HG03159 (cell line): ENCODE data around the gene L3MBTL1.
A peak's percentile ranks its signal among the peaks of the same experiment; 100 is the strongest.
"Not testable (repeated sequence)": the region's sequence is repeated elsewhere in the genome, so short reads cannot be mapped to it uniquely, and the experiment has no call there.

ENCODE experiments used
- ATAC-seq: cut with Tn5 transposase; IDR thresholded peaks from one replicate; pipeline ENCODE4 v1.9.1; 2021; ENCODE audit warnings: mild to moderate bottlenecking, moderate library complexity; ENCODE audit not compliant: unreplicated experiment

Gene L3MBTL1

DNA sequence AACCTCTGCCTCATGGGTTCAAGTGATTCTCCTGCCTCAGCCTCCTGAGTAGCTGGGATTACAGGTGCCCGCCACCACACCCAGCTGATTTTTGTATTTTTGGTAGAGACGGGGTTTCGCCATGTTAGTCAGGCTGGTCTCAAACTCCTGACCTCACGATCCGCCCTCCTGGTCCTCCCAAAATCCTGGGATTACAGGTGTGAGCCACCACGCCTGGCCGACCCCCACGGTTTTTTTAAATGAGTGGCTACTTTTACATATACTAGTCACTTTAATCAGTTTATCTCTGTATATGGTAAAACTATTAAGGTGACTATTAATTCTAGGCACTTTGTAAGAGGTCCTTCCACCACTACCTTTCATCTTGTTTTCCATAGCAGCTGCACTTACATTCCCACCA lies 5.5 kb upstream of the L3MBTL1 start:
- not testable (repeated sequence) for ATAC-seq

DNA sequence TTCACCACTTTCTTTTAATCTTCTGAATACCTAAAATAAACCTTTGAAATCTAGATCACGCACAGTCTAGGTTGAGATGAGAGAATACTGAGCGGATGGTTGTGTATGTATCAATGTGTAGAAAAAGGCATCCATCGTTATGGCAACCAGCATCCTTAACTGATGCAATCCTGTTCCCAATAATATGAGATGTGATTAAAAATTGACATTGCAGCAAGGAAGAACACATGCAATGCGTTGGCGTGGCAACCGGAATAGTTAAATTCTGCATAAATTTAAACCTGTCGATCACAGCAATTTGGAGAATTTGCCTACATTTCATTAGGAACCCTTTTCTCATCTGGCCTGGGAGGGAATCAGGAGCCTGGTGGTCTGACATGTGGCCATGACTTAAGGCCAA lies 1.3 kb upstream of the L3MBTL1 start:
- no peak for ATAC-seq

DNA sequence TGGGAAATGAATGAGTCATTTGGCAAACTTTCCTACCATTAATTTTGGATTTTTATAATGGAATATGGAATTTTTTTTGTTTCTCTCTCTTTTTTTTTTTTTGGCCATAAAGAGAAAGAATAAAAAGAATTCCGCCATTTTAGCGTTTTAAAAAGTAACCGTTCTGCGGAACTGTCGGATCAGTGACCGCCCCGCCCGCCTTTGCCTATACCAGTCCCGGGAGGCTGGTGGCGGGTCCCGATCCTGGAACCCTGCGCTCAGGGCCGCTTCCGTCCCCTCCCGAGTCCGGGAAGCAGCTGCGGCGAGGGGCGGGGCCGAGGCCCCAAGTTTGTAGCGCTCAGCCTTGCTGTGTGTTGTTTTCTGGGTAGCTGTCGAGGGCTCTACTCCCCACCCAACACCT lies 609 bp downstream of the L3MBTL1 start:
- ATAC-seq, result no peak

DNA sequence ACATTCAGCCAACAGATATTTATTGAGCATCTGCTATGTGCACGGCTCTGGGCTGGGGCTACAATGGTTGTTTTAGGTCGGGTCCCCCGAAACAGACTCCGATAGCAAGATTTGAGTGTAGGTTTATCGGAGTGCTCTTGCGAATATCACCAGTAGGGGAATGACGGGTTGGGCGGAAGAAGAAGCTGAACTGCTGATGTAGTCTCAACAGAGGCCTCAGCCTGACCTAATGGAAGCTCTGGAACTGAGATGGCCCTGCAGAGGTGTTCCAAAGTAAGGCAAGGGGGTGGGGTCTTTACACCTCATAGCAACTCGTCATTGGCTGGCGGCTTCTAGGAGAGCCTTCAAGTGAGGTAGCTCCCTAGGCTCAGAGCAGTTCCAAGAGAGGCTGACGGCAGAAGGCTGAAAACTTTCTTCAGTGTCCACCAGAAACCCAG lies 1.1 kb downstream of the L3MBTL1 start:
- ATAC-seq, result no peak

DNA sequence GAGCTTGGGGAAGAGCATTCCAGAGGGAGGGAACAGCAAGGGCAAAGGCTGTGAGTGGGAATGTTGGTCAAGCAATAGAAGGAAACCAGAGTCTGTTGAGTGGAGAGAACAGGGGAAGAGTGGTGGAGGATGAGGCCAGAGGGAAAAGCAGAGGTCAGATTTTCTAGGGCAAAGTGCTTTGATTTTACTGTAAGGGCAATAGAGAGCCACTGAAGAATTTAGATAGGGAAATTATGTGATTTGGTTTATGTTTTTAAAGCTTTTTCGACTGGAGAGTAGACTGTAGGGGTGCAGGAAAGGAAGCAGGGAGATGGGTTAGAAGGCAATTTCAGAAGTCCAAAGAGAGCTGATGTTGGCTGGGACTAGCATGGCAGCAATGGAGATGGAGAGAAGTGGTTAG lies 4.4 kb downstream of the L3MBTL1 start:
- no peak for ATAC-seq

DNA sequence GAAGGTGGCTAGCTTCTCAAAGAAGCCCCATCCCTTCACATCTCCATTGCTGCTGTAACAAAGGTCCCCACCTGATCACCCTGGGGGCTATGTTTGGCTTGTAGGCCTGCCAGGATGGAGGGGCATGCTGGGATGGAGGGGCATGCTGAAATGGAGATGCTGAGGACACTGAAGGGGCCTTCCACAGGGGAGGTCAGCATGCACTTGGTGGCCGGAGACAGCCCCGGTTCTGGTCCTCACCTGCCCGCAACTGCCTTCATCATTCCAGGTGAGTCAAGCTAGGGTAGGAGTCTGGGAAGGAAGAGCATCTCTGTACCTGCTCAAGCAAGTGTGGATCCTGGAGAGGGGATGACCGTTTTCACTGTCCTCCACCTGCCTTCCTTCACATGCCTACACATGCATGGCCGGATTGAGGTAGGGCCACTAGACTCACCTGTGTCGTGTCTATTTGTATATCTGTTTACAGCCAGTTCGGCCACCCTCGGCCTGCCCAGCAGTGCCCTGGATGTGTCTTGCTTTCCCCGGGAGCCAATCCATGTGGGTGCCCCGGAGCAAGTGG lies 6.0 kb downstream of the L3MBTL1 start:
- ATAC-seq, result no peak

DNA sequence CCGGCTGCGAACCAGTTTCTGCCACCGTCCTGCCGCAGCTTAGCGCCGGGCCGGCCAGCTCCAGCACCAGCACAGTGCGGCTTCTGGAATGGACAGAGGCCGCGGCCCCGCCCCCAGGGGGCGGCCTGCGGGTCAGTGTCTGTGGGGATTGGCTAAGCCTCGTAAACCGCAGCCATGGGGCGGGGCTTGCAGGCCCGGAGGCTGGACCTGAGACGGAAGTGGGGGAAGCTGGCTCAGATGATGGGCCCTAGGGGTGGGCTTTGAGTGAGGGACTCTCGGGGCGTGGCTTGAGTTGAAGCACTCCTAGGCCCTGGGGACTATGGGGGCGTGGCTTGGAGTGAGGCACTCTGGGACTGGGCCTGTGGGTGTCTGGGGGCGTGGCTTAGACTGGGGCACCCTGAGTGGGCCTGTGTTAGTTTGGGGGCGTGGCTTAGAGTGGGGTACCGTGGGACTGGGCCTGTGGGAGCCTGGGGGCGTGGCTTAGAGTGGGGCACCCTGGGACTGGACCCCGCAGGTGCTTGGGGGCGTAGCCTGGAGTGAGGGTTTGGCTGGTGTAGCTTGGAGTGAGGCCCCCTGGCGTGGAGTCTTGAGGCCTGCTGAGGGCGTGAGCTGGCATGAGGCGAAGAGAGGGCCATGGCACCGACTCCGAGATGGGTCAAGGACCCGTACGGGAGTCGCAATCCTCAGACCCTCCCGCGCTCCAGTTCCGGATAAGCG lies 6.6 kb downstream of the L3MBTL1 start:
- ATAC-seq, result peak; percentile 82

DNA sequence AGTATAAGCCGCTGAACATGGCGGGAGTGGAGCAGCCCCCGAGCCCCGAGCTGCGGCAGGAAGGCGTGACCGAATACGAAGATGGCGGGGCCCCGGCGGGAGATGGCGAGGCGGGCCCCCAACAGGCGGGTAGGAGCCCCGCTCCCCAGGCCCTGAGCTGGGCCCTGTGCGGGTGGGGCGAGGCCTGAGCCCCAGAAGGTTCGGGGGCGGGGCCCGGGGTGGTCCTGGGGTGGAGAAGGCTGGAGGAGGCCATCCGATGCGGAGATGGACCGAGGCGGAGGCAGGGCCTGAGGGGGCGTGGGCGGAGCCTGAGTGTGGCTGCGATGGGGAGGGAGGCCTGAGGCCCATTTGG lies 7.1 kb downstream of the L3MBTL1 start:
- peak; percentile 23 for ATAC-seq

DNA sequence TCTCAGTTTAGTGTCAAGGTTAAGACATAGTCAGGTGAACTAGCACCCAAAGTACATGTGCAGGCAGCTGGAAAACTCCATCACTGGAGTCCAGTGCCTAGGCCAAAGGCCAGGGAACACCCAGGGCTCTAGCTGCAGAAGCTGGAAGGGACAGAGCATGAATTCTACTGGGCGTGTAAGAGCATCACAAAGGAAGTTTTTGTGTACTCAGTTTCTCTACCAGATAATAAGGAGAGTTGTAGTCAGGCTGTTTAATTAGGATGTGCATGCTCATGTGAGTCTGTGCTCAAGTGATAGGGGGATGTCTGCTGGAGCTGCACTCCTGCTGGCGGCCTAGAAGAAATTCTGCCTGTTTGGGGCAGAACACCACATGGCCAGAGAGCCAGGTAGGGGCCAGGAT lies 8.1 kb downstream of the L3MBTL1 start:
- ATAC-seq, result no peak

DNA sequence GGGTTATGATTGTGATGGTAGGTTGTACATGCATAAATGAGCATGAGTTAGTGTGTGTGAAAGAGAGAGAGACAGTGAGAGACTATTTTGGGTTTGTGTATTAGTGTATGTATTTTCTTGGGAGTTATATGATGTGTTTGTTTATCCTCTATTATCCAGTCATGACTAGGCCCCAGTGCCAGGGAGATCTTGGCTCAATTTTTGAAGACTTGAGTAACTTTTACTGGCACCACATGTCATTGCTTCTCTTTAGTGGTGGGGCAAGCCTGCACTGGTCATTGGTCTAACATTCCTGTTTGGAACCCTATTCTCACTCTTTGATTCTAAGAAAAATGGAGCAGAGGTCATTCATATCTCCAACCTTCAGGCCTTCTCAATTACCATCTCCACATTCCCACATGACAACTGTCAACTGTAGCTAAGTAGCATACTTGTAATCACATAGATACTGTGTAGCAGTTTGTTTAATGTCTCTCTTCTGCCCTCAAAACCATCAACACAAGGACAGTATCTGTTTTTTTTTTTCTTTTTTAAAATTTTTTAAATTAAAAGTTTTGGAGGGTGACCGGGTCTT lies 8.8 kb downstream of the L3MBTL1 start:
- ATAC-seq, result no peak

DNA sequence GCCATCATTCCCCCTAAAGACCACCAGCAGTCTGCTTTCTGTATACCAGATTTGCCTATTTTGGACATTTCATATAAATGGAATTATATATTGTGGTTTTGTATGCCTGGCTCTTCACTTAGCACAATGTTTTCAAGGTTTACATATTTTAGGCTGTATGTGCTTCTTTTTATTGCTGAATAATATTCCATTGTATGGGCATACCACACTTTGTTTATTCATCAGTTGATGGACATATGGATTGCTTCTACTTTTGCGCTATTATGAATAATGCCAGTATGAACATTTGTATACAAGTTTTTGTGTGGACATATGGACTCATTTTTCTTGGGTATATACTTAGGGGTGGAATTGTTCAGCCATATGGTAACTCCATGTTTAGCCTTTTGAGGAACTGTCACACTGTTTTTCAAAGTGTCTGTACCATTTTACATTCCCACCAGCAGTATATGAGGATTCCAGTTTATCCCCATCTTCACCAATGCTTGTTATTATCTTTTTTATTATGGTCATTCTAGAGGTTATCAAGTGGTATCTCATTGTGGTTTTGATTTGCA lies 12.7 kb downstream of the L3MBTL1 start:
- no peak for ATAC-seq

DNA sequence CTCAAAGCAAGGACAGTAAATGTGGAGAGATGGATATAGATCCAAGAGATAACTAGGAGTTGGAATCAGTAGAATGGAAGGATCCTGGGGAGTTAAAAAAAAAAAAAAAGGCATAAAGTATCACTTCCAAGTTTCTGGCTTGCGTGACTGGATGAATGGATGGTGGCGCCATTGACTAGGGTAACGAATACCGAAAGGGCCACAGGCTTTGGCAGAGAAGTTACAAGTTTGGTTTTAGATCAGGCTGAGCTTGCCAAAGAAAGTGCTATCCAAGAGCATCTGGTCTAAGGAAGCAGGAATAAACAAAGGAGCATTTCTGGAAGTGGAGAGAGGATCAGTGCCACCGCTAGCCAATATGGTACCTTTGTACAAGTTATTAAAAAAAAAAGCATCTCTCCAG lies 17.5 kb downstream of the L3MBTL1 start:
- ATAC-seq, result no peak

DNA sequence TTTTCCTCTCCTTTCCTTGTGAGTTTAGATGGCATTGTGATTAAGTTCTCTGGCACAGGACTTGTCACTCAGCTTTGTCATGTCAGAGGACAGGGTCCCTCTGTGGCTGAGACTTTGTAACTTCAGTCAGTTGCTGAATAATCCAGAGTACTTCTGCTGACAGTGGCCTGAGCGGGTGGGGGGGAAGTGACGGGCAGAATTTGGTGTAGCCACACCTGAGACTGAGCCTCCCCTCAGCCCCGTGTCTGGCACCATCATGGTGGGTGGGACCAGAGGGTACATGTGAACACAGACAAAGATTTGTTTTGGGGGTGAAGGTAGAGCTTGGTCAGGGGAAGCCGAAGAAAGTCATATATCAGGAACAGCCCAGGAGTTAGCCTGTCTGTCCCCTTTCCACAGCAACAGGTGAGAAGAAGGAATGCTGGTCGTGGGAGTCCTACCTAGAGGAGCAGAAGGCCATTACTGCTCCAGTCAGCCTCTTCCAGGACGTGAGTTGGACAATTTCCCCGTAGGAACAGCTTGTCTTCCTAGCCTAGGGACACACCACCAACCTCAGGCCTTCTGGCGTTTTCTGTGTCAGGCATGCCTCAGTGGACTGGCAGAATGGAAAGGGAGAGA lies 20.9 kb downstream of the L3MBTL1 start:
- no peak for ATAC-seq

DNA sequence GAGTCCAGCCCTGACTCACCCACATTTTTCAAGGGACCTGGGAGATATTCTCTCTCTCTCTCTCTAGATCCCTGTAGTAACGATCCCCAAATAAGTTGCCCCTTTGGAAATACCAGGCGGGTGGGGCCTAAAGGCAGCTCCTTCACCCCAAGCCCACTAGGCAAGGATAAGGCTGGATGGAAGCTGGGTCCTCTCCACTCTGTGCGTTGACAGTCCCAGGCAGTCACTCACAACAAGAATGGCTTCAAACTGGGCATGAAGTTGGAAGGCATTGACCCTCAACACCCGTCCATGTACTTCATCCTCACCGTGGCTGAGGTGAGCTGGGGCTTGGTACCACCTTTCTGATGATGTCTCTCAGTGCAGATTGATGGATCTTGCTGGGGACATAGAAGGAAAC lies 21.6 kb downstream of the L3MBTL1 start:
- ATAC-seq, result no peak

DNA sequence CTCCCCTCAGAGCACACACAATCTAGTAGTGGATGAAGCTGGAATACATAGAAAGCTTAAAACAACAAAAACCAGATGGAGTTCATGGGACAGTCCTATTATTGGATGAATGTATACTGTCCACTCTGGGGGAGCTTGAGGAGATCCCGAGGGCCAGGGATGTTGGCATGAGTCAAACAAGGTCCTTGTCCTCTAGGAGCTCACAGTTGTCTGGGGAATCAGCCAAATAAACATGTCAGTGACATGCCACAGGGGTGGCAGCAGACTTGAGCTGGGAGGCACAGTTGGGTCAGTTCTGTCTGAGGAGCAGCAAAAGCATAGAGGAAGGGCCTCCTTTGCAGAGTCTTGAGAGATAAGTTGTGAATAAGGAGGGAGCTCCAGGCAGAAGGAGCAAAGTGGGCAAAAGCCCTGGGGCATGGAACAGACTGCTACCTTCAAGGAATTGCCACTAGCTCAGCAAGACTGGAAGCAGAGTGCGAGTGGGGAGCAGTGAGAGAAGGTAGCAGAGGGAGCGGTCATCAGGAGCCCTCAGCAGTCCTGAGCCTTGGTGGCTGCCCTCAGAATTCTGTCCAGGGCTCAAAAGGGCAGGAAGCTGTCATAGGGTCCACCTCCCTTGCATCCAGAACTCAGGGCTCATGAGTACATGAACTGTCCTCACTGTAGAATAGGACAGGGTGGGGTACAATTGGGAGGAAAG lies 22.1 kb downstream of the L3MBTL1 start:
- ATAC-seq, result no peak

DNA sequence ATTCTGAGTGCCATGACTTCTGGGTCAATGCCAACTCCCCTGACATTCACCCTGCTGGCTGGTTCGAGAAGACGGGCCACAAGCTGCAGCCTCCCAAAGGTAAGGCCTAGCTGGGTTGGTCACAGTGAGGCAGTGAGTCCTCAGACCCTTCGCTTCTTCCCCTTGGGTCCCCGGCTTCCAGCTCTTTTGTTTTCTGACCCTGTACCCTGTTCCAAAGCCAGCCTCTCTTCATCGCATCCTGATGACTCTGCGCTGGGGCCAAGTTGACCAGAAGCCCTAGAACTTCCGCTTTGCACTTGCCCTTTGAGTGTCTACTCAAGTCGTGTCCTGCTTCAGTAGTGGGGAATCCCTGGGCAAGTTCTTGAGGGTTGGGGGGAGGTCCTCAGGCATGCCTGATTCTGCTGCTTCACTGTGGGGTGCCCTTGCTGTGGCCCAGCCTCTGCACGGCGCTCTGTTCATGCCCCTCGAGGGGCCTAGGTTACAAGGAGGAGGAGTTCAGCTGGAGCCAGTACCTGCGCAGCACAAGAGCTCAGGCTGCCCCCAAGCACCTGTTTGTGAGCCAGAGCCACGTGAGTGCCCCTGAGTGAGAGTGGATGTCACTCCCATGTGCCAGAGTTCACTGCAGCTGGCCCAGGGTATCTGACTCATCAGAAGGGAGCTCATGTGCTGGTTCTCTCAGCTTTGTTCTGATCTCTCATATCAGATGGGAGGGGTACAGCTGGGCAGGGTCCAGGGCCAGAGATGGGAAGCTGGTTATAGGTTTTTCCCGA lies 23.0 kb downstream of the L3MBTL1 start:
- no peak for ATAC-seq

DNA sequence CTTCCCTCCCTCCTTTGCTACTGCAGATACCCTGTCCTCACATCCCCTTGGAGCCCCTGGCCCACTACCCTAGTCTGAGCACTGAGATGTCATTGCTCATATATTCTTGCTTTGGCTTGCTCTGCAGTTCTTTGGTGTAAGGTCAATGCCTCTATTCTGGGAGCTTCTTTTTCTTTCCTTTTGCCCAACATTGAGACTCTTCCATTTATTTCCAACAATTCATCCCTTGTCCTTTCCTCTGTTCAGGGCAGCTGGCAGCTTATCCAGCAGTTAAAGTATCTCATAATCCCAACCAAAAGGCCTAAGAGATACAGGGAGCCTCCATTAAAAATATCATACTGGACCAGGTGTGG lies 23.6 kb downstream of the L3MBTL1 start:
- ATAC-seq, result no peak

DNA sequence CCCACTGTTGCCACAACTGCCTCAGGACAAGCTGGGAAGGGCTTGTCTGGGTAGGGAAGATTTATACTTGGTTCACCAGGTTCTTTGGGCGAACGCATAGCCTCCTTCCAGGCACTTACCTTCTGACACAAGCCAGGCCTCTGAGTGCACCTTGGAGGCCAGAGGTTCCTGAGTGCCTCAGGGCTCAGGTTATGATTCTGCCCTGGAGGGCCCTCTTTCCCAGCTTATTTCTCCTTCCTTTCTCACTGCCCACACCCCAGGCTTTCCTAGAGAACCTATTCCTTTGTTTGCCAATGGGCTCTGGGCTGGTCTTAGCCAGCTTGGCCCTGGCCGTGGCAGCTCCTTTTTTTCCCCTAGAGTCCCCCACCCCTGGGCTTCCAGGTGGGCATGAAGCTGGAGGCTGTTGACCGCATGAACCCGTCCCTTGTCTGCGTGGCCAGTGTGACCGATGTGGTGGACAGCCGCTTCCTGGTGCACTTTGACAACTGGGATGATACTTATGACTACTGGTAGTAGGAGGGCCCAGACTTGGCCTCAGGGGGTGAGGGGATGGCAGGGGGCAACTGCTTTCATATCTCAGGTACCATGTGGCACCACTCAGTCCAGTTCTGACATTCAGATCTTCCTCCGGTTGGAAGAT lies 25.0 kb downstream of the L3MBTL1 start:
- no peak for ATAC-seq

DNA sequence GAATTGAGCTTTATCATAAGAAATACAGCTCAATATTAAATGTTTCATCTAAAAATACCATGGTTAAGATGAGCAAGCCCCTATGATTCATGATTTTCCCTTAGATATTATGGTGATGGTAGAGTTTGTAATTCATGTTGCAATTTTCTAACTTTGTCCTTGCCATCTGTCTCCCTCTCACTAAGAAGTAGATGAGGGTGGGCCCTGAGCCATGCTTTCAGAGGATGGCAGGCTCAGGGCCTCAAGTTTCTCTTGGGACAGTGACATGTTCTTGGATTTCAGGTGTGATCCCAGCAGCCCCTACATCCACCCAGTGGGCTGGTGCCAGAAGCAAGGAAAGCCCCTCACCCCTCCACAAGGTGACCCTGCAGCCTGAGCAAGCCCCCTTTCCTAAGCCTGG lies 25.6 kb downstream of the L3MBTL1 start:
- no peak for ATAC-seq

DNA sequence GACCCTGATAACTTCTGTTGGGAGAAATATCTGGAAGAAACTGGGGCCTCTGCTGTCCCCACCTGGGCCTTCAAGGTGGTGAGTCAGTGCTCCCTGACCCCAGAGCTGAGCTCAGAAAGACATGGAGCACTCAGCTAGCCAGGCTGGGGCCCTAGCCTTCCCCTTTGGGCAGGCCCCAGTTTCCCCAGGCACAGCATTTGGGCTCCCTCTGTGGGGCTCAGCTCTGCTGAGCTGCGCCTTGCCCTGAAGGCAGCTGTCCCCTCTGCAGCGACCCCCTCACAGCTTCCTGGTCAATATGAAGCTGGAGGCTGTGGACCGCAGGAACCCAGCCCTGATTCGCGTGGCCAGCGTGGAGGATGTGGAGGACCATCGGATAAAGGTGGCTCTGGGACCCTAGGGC lies 26.5 kb downstream of the L3MBTL1 start:
- no peak for ATAC-seq
